HG03521 (cell line): ENCODE measurements around the gene CADM2.

Experiments
- ATAC-seq: cut with Tn5 transposase; IDR thresholded peaks from one replicate; pipeline ENCODE4 v1.9.1; 2021; ENCODE audit warnings: mild to moderate bottlenecking, moderate library complexity; ENCODE audit not compliant: unreplicated experiment

The CADM2 gene

GRCh38 chr3:86087160-86087871, 1128.5 kb downstream of the CADM2 start:
- ATAC-seq, result no peak

GRCh38 chr3:86104154-86104553, 1145.4 kb downstream of the CADM2 start:
- no peak for ATAC-seq

GRCh38 chr3:86109434-86109833, 1150.6 kb downstream of the CADM2 start:
- no peak for ATAC-seq
